Measurements from ENCODE around the gene DDN. TPM values are rescaled to one million over a fixed set of nuclear protein-coding genes. Genes with fewer than 3 reads are reported as not detected.

DDN gene
- total and polyA plus RNA-seq, 10 of the 15 experiments (the other 5 are each of a cell fraction or from before 2014, with no cell fraction given) = 0.10 to 13.4 (median 3.7) TPM

GRCh38 chr12:49034286-49034622, 35.1 kb upstream of the DDN start (continued):
- TF ChIP-seq CREB1 (IDR thresholded peaks at IDR 0.05; ENCODE audit: low read depth) (no peak), RB1 (IDR thresholded peaks at IDR 0.05; ENCODE audit: borderline replicate concordance) (no peak)

DNA sequence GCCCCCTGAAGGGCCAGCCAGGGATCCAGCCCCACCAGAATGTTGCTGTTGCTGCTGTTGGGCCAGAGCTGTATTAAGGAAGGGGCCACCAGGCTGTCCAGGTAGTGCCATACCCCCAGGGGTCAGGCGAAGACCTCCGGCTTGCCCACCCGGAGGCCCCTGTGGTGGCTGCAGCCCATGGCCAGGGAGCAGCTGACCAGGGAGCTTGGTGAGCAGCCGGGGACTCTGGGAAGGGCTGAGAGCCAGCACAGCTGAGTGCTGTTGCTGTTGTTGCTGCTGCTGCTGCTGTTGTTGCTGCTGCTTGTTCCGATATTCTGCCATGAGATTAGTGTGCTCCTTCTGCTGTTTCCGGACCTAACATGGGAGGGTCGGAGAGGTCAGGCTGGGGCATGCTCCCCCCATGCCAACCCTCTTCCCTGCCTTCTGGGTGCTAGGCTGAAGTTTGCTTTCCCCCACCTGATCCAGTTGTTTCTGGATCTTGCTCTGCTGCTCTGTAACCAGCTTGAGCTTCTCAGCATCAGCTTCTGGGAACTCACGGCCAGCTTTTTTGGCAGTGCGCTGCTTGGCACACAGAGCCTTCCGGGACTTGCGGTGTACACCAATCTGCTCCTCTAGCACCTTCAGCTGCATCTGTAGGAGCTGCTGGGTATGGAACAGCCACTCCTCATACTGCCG, 34.6 kb upstream of the DDN start:
- H3K79me2 ChIP-seq (ENCODE audit: control insufficient read depth, insufficient read depth, low read length) = no peaks in the 10 kb centered on the region
- CTCF ChIA-PET = interaction anchor here (0.6 kb wide), 2 partner anchors 65 to 209 kb away, joined by 3 read pairs; no protein-coding TSS in a partner anchor
- in situ Hi-C loops (cut with MboI) = no loop called here
- no peak overlapping the region for H3K4me2 ChIP-seq (ENCODE audit: control insufficient read depth, insufficient read depth)
- no peak overlapping the region for H3K9ac ChIP-seq (ENCODE audit: control insufficient read depth, insufficient read depth, low read length)
- FAIRE-seq (no peak), DNase-seq (ENCODE audit: low read depth, low spot score) (no peak), ATAC-seq (no peak)
- no peak overlapping the region for H3K4me3 ChIP-seq
- SMC1A ChIA-PET (ENCODE audit: uncharacterized antibody, unreplicated experiment) = no interaction called here
- POLR2A ChIA-PET = interaction anchor here (0.5 to 1.1 kb wide), 3 partner anchors 12 to 26 kb away, joined by 3 read pairs; no protein-coding TSS in a partner anchor
- TF ChIP-seq RAD21 (IDR thresholded peaks at IDR 0.05; ENCODE audit: insufficient read depth, low read depth, low read length) (no peak), GATAD2B (conservative IDR thresholded peaks at IDR 0.05; ENCODE audit: low read depth) (no peak), BCL11A (IDR thresholded peaks at IDR 0.05; ENCODE audit: low read depth, low read length) (no peak), MEF2B (IDR thresholded peaks at IDR 0.05; ENCODE audit: partially characterized antibody, poor library complexity, severe bottlenecking) (no peak), BMI1 (IDR thresholded peaks at IDR 0.05; ENCODE audit: borderline replicate concordance) (no peak), SMAD5 (IDR thresholded peaks at IDR 0.05; ENCODE audit: low read depth) (no peak), RUNX3 (IDR thresholded peaks at IDR 0.05; ENCODE audit: low read length) (no peak), PBX3 (IDR thresholded peaks at IDR 0.05; ENCODE audit: insufficient replicate concordance, low read depth, low read length) (no peak), POLR2AphosphoS2 (IDR thresholded peaks at IDR 0.05; ENCODE audit: low read depth, low read length) (no peak), RFX5 (IDR thresholded peaks at IDR 0.05; ENCODE audit: low read depth, low read length) (no peak), ASH2L (IDR thresholded peaks at IDR 0.05; ENCODE audit: borderline replicate concordance, low read depth) (no peak)
- TF ChIP-seq, protein P1, sequence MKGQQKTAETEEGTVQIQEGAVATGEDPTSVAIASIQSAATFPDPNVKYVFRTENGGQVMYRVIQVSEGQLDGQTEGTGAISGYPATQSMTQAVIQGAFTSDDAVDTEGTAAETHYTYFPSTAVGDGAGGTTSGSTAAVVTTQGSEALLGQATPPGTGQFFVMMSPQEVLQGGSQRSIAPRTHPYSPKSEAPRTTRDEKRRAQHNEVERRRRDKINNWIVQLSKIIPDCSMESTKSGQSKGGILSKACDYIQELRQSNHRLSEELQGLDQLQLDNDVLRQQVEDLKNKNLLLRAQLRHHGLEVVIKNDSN (IDR thresholded peaks at IDR 0.05; ENCODE audit: borderline replicate concordance, extremely low read length, insufficient read depth, low read depth, low read length) = no peak
- H3K27ac ChIP-seq (ENCODE audit: control insufficient read depth, insufficient read depth) = no peak overlapping the region
- no peaks in the 10 kb centered on the region for H4K20me1 ChIP-seq (ENCODE audit: control insufficient read depth, insufficient read depth)
- H3K27me3 ChIP-seq (replicated peaks in 1 of 2; ENCODE audit: control insufficient read depth in 2 of 2, insufficient read depth in 2 of 2, low read length in 1 of 2) = no peaks in the 10 kb centered on the region
- no TSS peak for BruUV-seq (replicated peaks)
- no peaks in the 10 kb centered on the region for H3K9me3 ChIP-seq (replicated peaks; ENCODE audit: control insufficient read depth, insufficient read depth, low read length)
- WGBS (ENCODE audit: insufficient coverage, insufficient replicate concordance, low lambda C conversion rate, missing lambda C conversion rate) = 95% methylated on average over 11 of the region's 12 CpGs
- intact Hi-C loops (cut with micrococcal nuclease; ENCODE audit: unreplicated experiment) = no loop called here
- H2AFZ ChIP-seq (ENCODE audit: control insufficient read depth, low read depth, low read length) = no peak overlapping the region
- H3K36me3 ChIP-seq (ENCODE audit: control insufficient read depth in 2 of 2, insufficient read depth in 2 of 2, low read length in 1 of 2) = peaks cover 33 to 48% of the 10 kb centered on the region in 2 experiments
- RAD21 ChIA-PET (ENCODE audit: unreplicated experiment) = no interaction called here
- no peaks in the 10 kb centered on the region for H3K4me1 ChIP-seq (ENCODE audit: control insufficient read depth, insufficient read depth, low read length)

Measured in GM12878 (cell line).